A673 (cell line): ENCODE measurements around the gene CDK14. TPM values are rescaled to one million over a fixed set of nuclear protein-coding genes. Genes with fewer than 3 reads are reported as not detected.

Experiments
- BruUV-seq: library from RNA; stranded (reverse); fragments of 400-500 nt; replicated peaks from 2 replicates; lab custom pipeline; 2021; lab: Mats Ljungman, UMichigan
- CTCF ChIA-PET: fragments of 300-600 bp; sonication (Branson Sonifier 250); formaldehyde crosslinking; loops from one replicate; lab custom pipeline; 2022; ENCODE audit warnings: antibody characterized with exemption; lab: Charles Lee
- POLR2A ChIA-PET: fragments of 300-600 bp; sonication (Branson Sonifier 250); formaldehyde crosslinking; loops from one replicate; lab custom pipeline; 2022; ENCODE audit warnings: antibody characterized with exemption; ENCODE audit not compliant: low non-redundant PET; lab: Charles Lee
- DNase-seq: peaks from one replicate; pipeline ENCODE4 v3.0.0-alpha.2; 2015; ENCODE audit warnings: low spot score
- H3K27ac ChIP-seq: fragments of 200-600 bp; sonication (generic); 2 replicates; pipeline ENCODE4 v1.5.1; 2016; ENCODE audit warnings: mixed run types, low read depth, mild to moderate bottlenecking, mixed read lengths, antibody characterized with exemption, low read length; ENCODE audit not compliant: poor library complexity, severe bottlenecking
- H3K27me3 ChIP-seq: fragments of 200-600 bp; sonication (generic); replicated peaks from 2 replicates; pipeline ENCODE4 v1.6.1; 2017; ENCODE audit warnings: mixed run types, low read depth, mild to moderate bottlenecking, mixed read lengths, antibody characterized with exemption, low read length; ENCODE audit not compliant: insufficient read depth, poor library complexity
- H3K36me3 ChIP-seq: fragments of 200-600 bp; sonication (generic); 2 replicates; pipeline ENCODE4 v1.6.1; 2016; ENCODE audit warnings: mixed run types, mild to moderate bottlenecking, mixed read lengths, antibody characterized with exemption, low read length; ENCODE audit not compliant: insufficient read depth, poor library complexity, severe bottlenecking
- H3K4me1 ChIP-seq: fragments of 200-600 bp; sonication (generic); 2 replicates; pipeline ENCODE4 v1.6.1; 2017; ENCODE audit warnings: mixed run types, mild to moderate bottlenecking, mixed read lengths, antibody characterized with exemption, low read length; ENCODE audit not compliant: insufficient read depth, poor library complexity, severe bottlenecking
- H3K4me3 ChIP-seq: fragments of 200-600 bp; sonication (generic); 2 replicates; pipeline ENCODE4 v1.5.1; 2016; ENCODE audit warnings: low read depth, mixed run types, mild to moderate bottlenecking, mixed read lengths, low read length; ENCODE audit not compliant: poor library complexity, severe bottlenecking
- H3K9me3 ChIP-seq: fragments of 200-600 bp; sonication (generic); 2 replicates; pipeline ENCODE4 v1.6.1; 2016; ENCODE audit warnings: mixed run types, low read depth, mild to moderate bottlenecking, mixed read lengths, antibody characterized with exemption, low read length; ENCODE audit not compliant: poor library complexity, severe bottlenecking
- CTCF ChIP-seq: fragments of 300-800, 200-600 bp; sonication (generic); conservative IDR thresholded peaks from 2 replicates; pipeline ENCODE4 v1.5.1; 2017; ENCODE audit warnings: low read depth, mild to moderate bottlenecking, antibody characterized with exemption, low read length, moderate library complexity, mixed read lengths
- EZH2 ChIP-seq: fragments of 200-600 bp; sonication (generic); IDR thresholded peaks from 2 replicates; pipeline ENCODE4 v1.6.1; 2017; ENCODE audit warnings: borderline replicate concordance, low read depth, mild to moderate bottlenecking, mixed read lengths, antibody characterized with exemption, low read length; ENCODE audit not compliant: poor library complexity, severe bottlenecking
- intact Hi-C: fragments of 100-400 bp; cut with micrococcal nuclease; formaldehyde crosslinking; loops from one replicate; pipeline ENCODE4 v1.10.0; 2022; ENCODE audit not compliant: unreplicated experiment
- total RNA-seq: library from RNA; stranded (reverse); gene quantifications from 2 replicates; pipeline ENCODE4 v1.2.3, GENCODE V29; 2021

The CDK14 gene
- total RNA-seq, 1 experiment from 2014 or later: 128 TPM

GRCh38 chr7:90574146-90574819, 21.8 kb upstream of the CDK14 start:
- DNase-seq: no peak
- Histone ChIP-seq H3K9me3 (no peaks in the 10 kb centered on the region), H3K4me3 (no peak overlapping the region), H3K4me1 (no peaks in the 10 kb centered on the region), H3K27ac (no peak overlapping the region), H3K27me3 (no peaks in the 10 kb centered on the region), H3K36me3 (no peaks in the 10 kb centered on the region)
- TF ChIP-seq EZH2 (no peak), CTCF (no peak)
- intact Hi-C loops: no loop called here
- ChIA-PET POLR2A (no interaction called here), CTCF (no interaction called here)
- no TSS peak for BruUV-seq

- H3K36me3 ChIP-seq: no peaks in the 10 kb centered on the region
- intact Hi-C loops: no loop called here
- no peaks in the 10 kb centered on the region for H3K27me3 ChIP-seq
- DNase-seq: no peak
- no peak overlapping the region for H3K4me3 ChIP-seq
- BruUV-seq: no TSS peak
- no peaks in the 10 kb centered on the region for H3K9me3 ChIP-seq
- no peaks in the 10 kb centered on the region for H3K4me1 ChIP-seq
- POLR2A ChIA-PET: no interaction called here
- H3K27ac ChIP-seq: no peak overlapping the region
- TF ChIP-seq CTCF (no peak), EZH2 (no peak)
- CTCF ChIA-PET: no interaction called here
Observed at GRCh38 chr7:90574820-90575187, 21.3 kb upstream of the CDK14 start.

DNA sequence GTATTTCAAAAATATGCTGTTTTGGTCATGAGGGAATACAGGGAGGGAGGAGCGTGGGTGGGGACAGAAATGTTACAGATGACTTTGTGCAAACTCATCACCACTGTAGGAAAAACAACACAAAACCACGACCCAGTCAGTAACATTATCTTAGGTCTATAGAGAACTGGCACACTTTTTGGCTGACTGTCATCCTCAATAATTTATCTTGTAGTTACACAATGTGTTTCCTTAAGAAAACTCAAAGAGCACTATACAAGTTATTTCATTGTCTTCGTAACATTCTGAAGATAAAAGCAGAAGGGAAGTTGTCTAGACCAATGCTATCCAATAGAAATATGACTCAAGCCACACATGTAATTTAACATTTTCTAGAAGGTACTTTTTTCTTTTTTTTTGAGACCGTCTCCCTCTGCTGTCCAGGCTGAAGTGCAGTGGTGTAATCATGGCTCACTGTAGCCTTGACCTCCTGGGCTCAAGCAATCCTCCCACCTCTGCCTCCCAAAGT, 16.9 kb upstream of the CDK14 start:
- H3K27me3 ChIP-seq: no peaks in the 10 kb centered on the region
- intact Hi-C loops: no loop called here

More for the DNA sequence above, 16.9 kb upstream of the CDK14 start:
- H3K4me1 ChIP-seq: no peaks in the 10 kb centered on the region
- TF ChIP-seq EZH2 (no peak), CTCF (no peak)
- no peak overlapping the region for H3K27ac ChIP-seq
- ChIA-PET POLR2A (no interaction called here), CTCF (no interaction called here)
- no TSS peak for BruUV-seq
- H3K36me3 ChIP-seq: no peaks in the 10 kb centered on the region
- H3K9me3 ChIP-seq: no peaks in the 10 kb centered on the region
- H3K4me3 ChIP-seq: no peak overlapping the region
- no peak for DNase-seq
